Endodermal cell (in vitro differentiated cells): Measurements from ENCODE around the gene PNPLA7. TPM values are rescaled to one million over a fixed set of nuclear protein-coding genes. Genes with fewer than 3 reads are reported as not detected.
A peak's percentile ranks its signal among the peaks of the same experiment; 100 is the strongest.
"Not testable (repeated sequence)": the region's sequence is repeated elsewhere in the genome, so short reads cannot be mapped to it uniquely, and the experiment has no call there.

Experiments used
- DNase-seq: peaks from one replicate; pipeline ENCODE4 v3.0.0-alpha.2; 2017
- H3K27ac ChIP-seq: 2 replicates; pipeline ENCODE4 v1.5.1; 2013; ENCODE audit warnings: mild to moderate bottlenecking, low read depth, low read length, moderate library complexity
- H3K27me3 ChIP-seq: 2 replicates; pipeline ENCODE4 v1.6.1; 2013; ENCODE audit warnings: mild to moderate bottlenecking, low read length, moderate library complexity; ENCODE audit not compliant: insufficient read depth, control insufficient read depth, poor library complexity, severe bottlenecking
- H3K36me3 ChIP-seq: 2 replicates; pipeline ENCODE4 v1.7.0; 2013; ENCODE audit warnings: mild to moderate bottlenecking, low read length, moderate library complexity; ENCODE audit not compliant: control insufficient read depth, insufficient read depth
- H3K4me1 ChIP-seq: one replicate; pipeline ENCODE4 v1.7.0; 2013; ENCODE audit warnings: low read length; ENCODE audit not compliant: control insufficient read depth, insufficient read depth
- H3K4me3 ChIP-seq: 2 replicates; pipeline ENCODE4 v1.5.1; 2013; ENCODE audit warnings: mild to moderate bottlenecking, low read length, moderate library complexity
- H3K9ac ChIP-seq: 2 replicates; pipeline ENCODE4 v1.6.1; 2013; ENCODE audit warnings: mild to moderate bottlenecking, low read length, moderate library complexity; ENCODE audit not compliant: poor library complexity, severe bottlenecking; ENCODE audit errors: extremely low read depth
- H3K9me3 ChIP-seq: 2 replicates; pipeline ENCODE4 v1.6.1; 2013; ENCODE audit warnings: mild to moderate bottlenecking, low read length, moderate library complexity; ENCODE audit not compliant: control insufficient read depth
- H3K27ac Mint-ChIP-seq: 2 replicates; pipeline ENCODE4 v1.8.0; 2020; ENCODE audit warnings: mixed read lengths
- H3K27me3 Mint-ChIP-seq: 2 replicates; pipeline ENCODE4 v1.8.0; 2021; ENCODE audit warnings: mild to moderate bottlenecking, mixed read lengths; ENCODE audit not compliant: insufficient read depth
- H3K36me3 Mint-ChIP-seq: 2 replicates; pipeline ENCODE4 v1.8.0; 2020; ENCODE audit warnings: low read depth, mixed read lengths
- H3K4me1 Mint-ChIP-seq: 2 replicates; pipeline ENCODE4 v1.8.0; 2020; ENCODE audit warnings: mixed read lengths
- H3K4me3 Mint-ChIP-seq: 2 replicates; pipeline ENCODE4 v1.8.0; 2020; ENCODE audit warnings: mild to moderate bottlenecking, moderate library complexity, mixed read lengths
- H3K9me3 Mint-ChIP-seq: 2 replicates; pipeline ENCODE4 v1.8.0; 2020; ENCODE audit warnings: mild to moderate bottlenecking, mixed read lengths
- CTCF ChIP-seq: fragments of 200-600 bp; sonication (generic); conservative IDR thresholded peaks from 2 replicates; pipeline ENCODE4 v1.5.0; 2021; ENCODE audit warnings: antibody characterized with exemption, mild to moderate bottlenecking
- WGBS, 2 experiments: methylation state at CpG; one replicate each; pipeline versions ENCODE4 v1.1.5 to v1.1.7; 2013; ENCODE audit warnings: missing lambda C conversion rate in 2 of 2, mixed read lengths in 1 of 2; ENCODE audit not compliant: insufficient coverage in 1 of 2, insufficient read length in 1 of 2; 5-methylcytosine and 5-hydroxymethylcytosine counted together
- long read RNA-seq, 4 experiments: library from polyadenylated mRNA in 2 of 4; library from RNA in 1 of 4; library from capped mRNA in 1 of 4; stranded (forward) in 3 of 4; unstranded in 1 of 4; transcript quantifications; one replicate each; pipeline ENCODE4 v2.0.0, GENCODE V29; 2020 to 2021; ENCODE audit warnings: inconsistent platforms in 1 of 4
- polyA plus RNA-seq, 2 experiments: library from polyadenylated mRNA; stranded (reverse); fragments of 50-300 nt; gene quantifications; one replicate each; pipeline ENCODE4 v1.2.3, GENCODE V29; 2013
- total RNA-seq, 2 donors: library from RNA; stranded (reverse); fragmentation: NEBNext Ultra II Directional in 1 of 2; extraction: Animal tissue kit (Norgen Biotek cat#: 25700) in 1 of 2; gene quantifications; 2 replicates in 1 of 2; 3 replicates in 1 of 2; pipeline ENCODE4 v1.2.1, GENCODE V29; 2021

PNPLA7 gene
- total RNA-seq: 1 to 10 TPM; 2.0 to 2.4 TPM
- polyA plus RNA-seq (2013, experiment 1 of 2): 1.8 TPM
- 1.4 TPM for polyA plus RNA-seq (2013, experiment 2 of 2)
- long read RNA-seq, experiment 1: 0 reads
- long read RNA-seq, experiment 2, partial matches to known transcripts: 0 of 4 reads
- long read RNA-seq, experiment 2, other reads (novel, unspliced or antisense): 4 of 4 reads
- long read RNA-seq, experiment 3, partial matches to known transcripts: 0 of 2 reads
- long read RNA-seq, experiment 3, other reads (novel, unspliced or antisense): 2 of 2 reads
- long read RNA-seq, experiment 4: 0 reads

GRCh38 chr9:137550231-137550621 is at the start of gene PNPLA7:
PNPLA7 (minus strand) TSS chr9:137550402; CDS start chr9:137550197, 205 bp downstream.
- peak within 1 kb of the TSS; percentile 68 for H3K4me3 ChIP-seq
- peak within 1 kb of the TSS; percentile 72 for H3K4me3 Mint-ChIP-seq
- H3K27me3 Mint-ChIP-seq: no peaks in the 10 kb centered on the region
- H3K27me3 ChIP-seq: no peaks in the 10 kb centered on the region
- H3K27ac ChIP-seq: peak within 1 kb of the TSS; percentile 77
- peaks cover 22% of the 10 kb centered on the region for H3K9me3 Mint-ChIP-seq
- peaks cover 26% of the 10 kb centered on the region for H3K36me3 Mint-ChIP-seq
- TF ChIP-seq CTCF: no peak
- H3K36me3 ChIP-seq: peaks cover 15% of the 10 kb centered on the region
- no peaks in the 10 kb centered on the region for H3K9me3 ChIP-seq
- H3K4me1 ChIP-seq: no peaks in the 10 kb centered on the region
- H3K9ac ChIP-seq: peak within 1 kb of the TSS; percentile 30
- 21 to 23% methylated on average over 6 to 13 of the region's 13 CpGs for WGBS, 2 experiments
- peak; percentile 92 for DNase-seq
- no peak within 1 kb of the TSS for H3K27ac Mint-ChIP-seq
- H3K4me1 Mint-ChIP-seq: peaks cover 3% of the 10 kb centered on the region

- Histone ChIP-seq H3K9ac (no peak overlapping the region), H3K27ac (no peak overlapping the region), H3K27me3 (no peaks in the 10 kb centered on the region), H3K4me3 (no peak overlapping the region), H3K4me1 (no peaks in the 10 kb centered on the region), H3K36me3 (no peaks in the 10 kb centered on the region), H3K9me3 (no peaks in the 10 kb centered on the region)
- DNase-seq: no peak
- H3K4me1 Mint-ChIP-seq: peaks cover 12% of the 10 kb centered on the region
- no peak overlapping the region for H3K27ac Mint-ChIP-seq
- no peaks in the 10 kb centered on the region for H3K9me3 Mint-ChIP-seq
- peaks cover 7% of the 10 kb centered on the region for H3K27me3 Mint-ChIP-seq
- WGBS, 2 experiments: 81 to 86% methylated on average over 6 to 8 of the region's 8 CpGs
- no peak overlapping the region for H3K4me3 Mint-ChIP-seq
- no peak for TF ChIP-seq CTCF
- H3K36me3 Mint-ChIP-seq: peaks cover 2% of the 10 kb centered on the region
Measured at GRCh38 chr9:137598943-137599342, 48.7 kb upstream of the PNPLA7 start.

DNA sequence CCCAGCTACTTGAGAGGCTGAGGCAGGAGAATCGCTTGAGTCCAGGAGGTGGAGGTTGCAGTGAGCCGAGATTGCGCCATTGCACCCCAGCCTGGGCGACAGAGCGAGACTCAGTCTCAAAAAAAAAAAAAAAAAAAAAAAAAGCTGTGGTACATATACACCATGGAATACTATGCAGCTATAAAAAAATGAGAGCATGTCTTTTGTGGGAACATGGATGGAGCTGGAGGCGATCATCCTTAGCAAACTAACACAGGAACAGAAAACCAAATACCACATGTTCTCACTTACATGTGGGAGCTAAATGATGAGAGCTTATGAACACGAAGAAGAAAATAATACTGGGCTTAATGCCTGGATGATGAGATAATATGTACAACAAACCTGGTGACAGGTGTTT is 46.4 kb upstream of the PNPLA7 start:
- DNase-seq, H3K27ac ChIP-seq, H3K4me3 ChIP-seq, H3K9ac ChIP-seq, H3K27me3 ChIP-seq, H3K4me3 Mint-ChIP-seq, H3K27ac Mint-ChIP-seq, H3K9me3 Mint-ChIP-seq, H3K9me3 ChIP-seq, H3K4me1 Mint-ChIP-seq, H3K36me3 ChIP-seq, H3K27me3 Mint-ChIP-seq, H3K4me1 ChIP-seq, H3K36me3 Mint-ChIP-seq: not testable (repeated sequence)
- 94% methylated on average over 5 of the region's 7 CpGs; no CpG with 5 or more reads in 1 of the 2 experiments for WGBS, 2 experiments
